SK-N-SH treated with all-trans-retinoic acid at 6 μM for 48 hours (cell line): ENCODE data around the gene EMX2.

ENCODE experiments used
- ATAC-seq: fragments of 200-7000 bp; cut with Tn5 transposase; 3 replicates; pipeline ENCODE4 v1.9.1; 2020; ENCODE audit warnings: mild to moderate bottlenecking, moderate library complexity
- ARNTL ChIP-seq: fragments of 450-650 bp; formaldehyde crosslinking; IDR thresholded peaks from 2 replicates; pipeline ENCODE4 v1.5.0; 2020; ENCODE audit warnings: low read depth, mild to moderate bottlenecking, moderate library complexity, borderline replicate concordance
- BACH2 ChIP-seq: fragments of 250-450 bp; sonication (Bioruptor Pico); IDR thresholded peaks from 2 replicates; pipeline ENCODE4 v1.9.0; 2021; ENCODE audit warnings: mild to moderate bottlenecking, borderline replicate concordance
- CREB5 ChIP-seq: fragments of 250-450 bp; sonication (Bioruptor Pico); IDR thresholded peaks from 2 replicates; pipeline ENCODE4 v1.5.1; 2020; ENCODE audit warnings: low read depth, mild to moderate bottlenecking, moderate library complexity
- CSDC2 ChIP-seq: fragments of 250-450 bp; sonication (Bioruptor Pico); IDR thresholded peaks from 2 replicates; pipeline ENCODE4 v1.5.0; 2020; ENCODE audit warnings: mild to moderate bottlenecking, moderate library complexity
- CSRNP3 ChIP-seq: fragments of 250-450 bp; sonication (Bioruptor Pico); IDR thresholded peaks from 2 replicates; pipeline ENCODE4 v1.5.1; 2021; ENCODE audit warnings: mild to moderate bottlenecking, moderate library complexity
- ESRRG ChIP-seq: fragments of 250-450 bp; sonication (Bioruptor Pico); IDR thresholded peaks from 2 replicates; pipeline ENCODE4 v1.6.1; 2021; ENCODE audit warnings: mild to moderate bottlenecking
- GLIS3 ChIP-seq: fragments of 250-450 bp; sonication (Bioruptor Pico); IDR thresholded peaks from 2 replicates; pipeline ENCODE4 v1.5.0; 2020; ENCODE audit warnings: mild to moderate bottlenecking, moderate library complexity
- ISL1 ChIP-seq: fragments of 250-450 bp; sonication (Bioruptor Pico); IDR thresholded peaks from 2 replicates; pipeline ENCODE4 v2.1.2; 2022; ENCODE audit warnings: mild to moderate bottlenecking, moderate library complexity
- OSR1 ChIP-seq: fragments of 250-450 bp; sonication (Bioruptor Pico); IDR thresholded peaks from 2 replicates; pipeline ENCODE4 v1.8.0; 2022; ENCODE audit warnings: moderate library complexity, mild to moderate bottlenecking, inconsistent platforms
- PATZ1 ChIP-seq: fragments of 250-450 bp; sonication (Bioruptor Pico); IDR thresholded peaks from 2 replicates; pipeline ENCODE4 v1.8.0; 2020; ENCODE audit warnings: mild to moderate bottlenecking, moderate library complexity, borderline replicate concordance
- POU6F1 ChIP-seq: fragments of 250-450 bp; sonication (Bioruptor Pico); IDR thresholded peaks from 2 replicates; pipeline ENCODE4 v1.8.0; 2021; ENCODE audit warnings: low read depth, mild to moderate bottlenecking, moderate library complexity, borderline replicate concordance
- PPARA ChIP-seq: fragments of 250-450 bp; sonication (Bioruptor Pico); IDR thresholded peaks from 2 replicates; pipeline ENCODE4 v1.5.0; 2020; ENCODE audit warnings: mild to moderate bottlenecking, borderline replicate concordance
- RARB ChIP-seq: fragments of 250-450 bp; sonication (Bioruptor Pico); IDR thresholded peaks from 2 replicates; pipeline ENCODE4 v1.8.0; 2021; ENCODE audit warnings: mild to moderate bottlenecking, moderate library complexity
- SNAI2 ChIP-seq: fragments of 250-450 bp; sonication (Bioruptor Pico); IDR thresholded peaks from 2 replicates; pipeline ENCODE4 v1.5.0; 2020; ENCODE audit warnings: mild to moderate bottlenecking, moderate library complexity
- TCF4 ChIP-seq: fragments of 250-450 bp; sonication (Bioruptor Pico); IDR thresholded peaks from 2 replicates; pipeline ENCODE4 v1.8.0; 2021; ENCODE audit warnings: mild to moderate bottlenecking, moderate library complexity, borderline replicate concordance
- TOX ChIP-seq: fragments of 250-450 bp; sonication (Bioruptor Pico); IDR thresholded peaks from 2 replicates; pipeline ENCODE4 v1.8.0; 2021; ENCODE audit warnings: mild to moderate bottlenecking, moderate library complexity, borderline replicate concordance
- TSHZ2 ChIP-seq: fragments of 250-450 bp; sonication (Bioruptor Pico); IDR thresholded peaks from 2 replicates; pipeline ENCODE4 v1.5.0; 2020; ENCODE audit warnings: mild to moderate bottlenecking, moderate library complexity
- ZC3H10 ChIP-seq: fragments of 250-450 bp; sonication (Bioruptor Pico); IDR thresholded peaks from 2 replicates; pipeline ENCODE4 v1.5.1; 2021; ENCODE audit warnings: mild to moderate bottlenecking, moderate library complexity
- ZFP3 ChIP-seq: fragments of 250-450 bp; sonication (Bioruptor Pico); IDR thresholded peaks from 2 replicates; pipeline ENCODE4 v1.5.0; 2020; ENCODE audit warnings: mild to moderate bottlenecking, moderate library complexity
- ZFP30 ChIP-seq: fragments of 450-650 bp; formaldehyde crosslinking; IDR thresholded peaks from 2 replicates; pipeline ENCODE4 v1.5.0; 2022; ENCODE audit warnings: mild to moderate bottlenecking, moderate library complexity
- ZNF565 ChIP-seq: fragments of 450-650 bp; formaldehyde crosslinking; conservative IDR thresholded peaks from 2 replicates; pipeline ENCODE4 v1.5.0; 2020; ENCODE audit warnings: low read depth, mild to moderate bottlenecking, moderate library complexity
- ZNF70 ChIP-seq: fragments of 450-650 bp; formaldehyde crosslinking; IDR thresholded peaks from 2 replicates; pipeline ENCODE4 v1.5.0; 2020; ENCODE audit warnings: mild to moderate bottlenecking, moderate library complexity
- ZNF8 ChIP-seq: fragments of 450-650 bp; formaldehyde crosslinking; IDR thresholded peaks from 2 replicates; pipeline ENCODE4 v1.5.0; 2020; ENCODE audit warnings: mild to moderate bottlenecking, moderate library complexity

The EMX2 gene

GRCh38 chr10:117519879-117520278, 22.7 kb upstream of the EMX2 start (continued):
- TF ChIP-seq ESRRG (CRISPR knock-in tag): no peak
- TF ChIP-seq ISL1 (CRISPR knock-in tag): peak; percentile 97
- no peak for TF ChIP-seq ZNF565 (CRISPR knock-in tag)
- TF ChIP-seq OSR1 (CRISPR knock-in tag): no peak
- TF ChIP-seq POU6F1 (CRISPR knock-in tag): no peak

GRCh38 chr10:117530791-117531190, 11.8 kb upstream of the EMX2 start:
- TF ChIP-seq ZNF8 (CRISPR knock-in tag) (no peak), TOX (CRISPR knock-in tag) (no peak), TCF4 (no peak), ZFP30 (CRISPR knock-in tag) (no peak), PATZ1 (CRISPR knock-in tag) (no peak), CSDC2 (no peak), RARB (no peak), BACH2 (CRISPR knock-in tag) (no peak), CREB5 (CRISPR knock-in tag) (no peak), ESRRG (CRISPR knock-in tag) (no peak), CSRNP3 (no peak), OSR1 (CRISPR knock-in tag) (no peak), ZNF70 (CRISPR knock-in tag) (no peak), ZFP3 (CRISPR knock-in tag) (no peak), GLIS3 (no peak), TSHZ2 (CRISPR knock-in tag) (no peak), ISL1 (CRISPR knock-in tag) (no peak), ARNTL (CRISPR knock-in tag) (no peak)
- no peak for ATAC-seq

- no peak for ATAC-seq
- TF ChIP-seq BACH2 (CRISPR knock-in tag) (no peak), ZC3H10 (CRISPR knock-in tag) (no peak), CSDC2 (no peak), CSRNP3 (no peak), RARB (no peak), TCF4 (no peak), ZNF565 (CRISPR knock-in tag) (no peak), ZNF8 (CRISPR knock-in tag) (no peak), ARNTL (CRISPR knock-in tag) (no peak), ESRRG (CRISPR knock-in tag) (no peak), SNAI2 (no peak), PPARA (CRISPR knock-in tag) (no peak), OSR1 (CRISPR knock-in tag) (no peak), ZFP3 (CRISPR knock-in tag) (no peak)
These were observed 11.1 kb upstream of the EMX2 start for GRCh38 chr10:117531371-117532002.
